HG02642 (cell line): ENCODE results near the gene CPT2.

Source experiments
- ATAC-seq: cut with Tn5 transposase; IDR thresholded peaks from one replicate; pipeline ENCODE4 v1.9.1; 2021; ENCODE audit warnings: mild to moderate bottlenecking; ENCODE audit not compliant: unreplicated experiment, poor library complexity

Gene CPT2

GRCh38 chr1:53257454-53258081, 60.9 kb downstream of the CPT2 start:
- ATAC-seq = no peak

DNA sequence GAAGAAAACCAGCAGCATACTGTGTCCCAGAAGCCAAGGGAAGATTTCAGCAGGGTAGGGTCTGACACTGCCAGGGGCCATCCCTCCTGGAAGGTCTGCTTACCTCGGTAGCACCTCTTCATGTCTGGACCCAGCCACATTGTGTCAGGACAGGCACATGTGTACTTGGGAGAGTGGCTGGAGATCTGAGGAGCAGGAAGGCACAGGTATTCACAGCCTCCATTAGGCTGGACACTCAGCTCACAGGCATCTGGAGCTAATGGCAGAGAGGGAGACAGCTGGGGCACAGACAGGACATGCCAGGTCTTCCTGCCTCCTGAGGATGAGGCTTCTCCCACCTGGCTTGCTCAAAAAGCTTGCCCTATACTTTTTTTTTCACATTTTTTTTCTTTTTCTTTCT, 61.6 kb downstream of the CPT2 start:
- no peak for ATAC-seq

DNA sequence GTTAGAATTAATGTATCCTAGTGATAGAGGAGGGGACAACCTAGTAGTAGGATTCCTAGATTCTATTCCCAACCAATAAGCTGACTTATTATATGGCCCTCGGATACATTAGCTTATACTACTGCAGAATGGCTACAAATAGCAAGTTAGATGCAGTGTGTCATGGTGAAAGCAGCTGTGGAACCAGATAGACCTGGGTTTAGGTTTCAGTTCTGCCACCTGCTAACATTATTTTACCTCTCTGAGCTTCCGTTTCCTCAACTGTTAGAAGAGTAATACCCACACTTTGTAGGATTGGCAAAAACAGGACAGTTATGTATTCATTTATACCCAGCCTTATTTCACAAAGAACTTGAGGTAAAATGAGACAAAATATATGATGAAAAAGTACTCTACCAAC, 63.3 kb downstream of the CPT2 start:
- ATAC-seq = peak; percentile 68

DNA sequence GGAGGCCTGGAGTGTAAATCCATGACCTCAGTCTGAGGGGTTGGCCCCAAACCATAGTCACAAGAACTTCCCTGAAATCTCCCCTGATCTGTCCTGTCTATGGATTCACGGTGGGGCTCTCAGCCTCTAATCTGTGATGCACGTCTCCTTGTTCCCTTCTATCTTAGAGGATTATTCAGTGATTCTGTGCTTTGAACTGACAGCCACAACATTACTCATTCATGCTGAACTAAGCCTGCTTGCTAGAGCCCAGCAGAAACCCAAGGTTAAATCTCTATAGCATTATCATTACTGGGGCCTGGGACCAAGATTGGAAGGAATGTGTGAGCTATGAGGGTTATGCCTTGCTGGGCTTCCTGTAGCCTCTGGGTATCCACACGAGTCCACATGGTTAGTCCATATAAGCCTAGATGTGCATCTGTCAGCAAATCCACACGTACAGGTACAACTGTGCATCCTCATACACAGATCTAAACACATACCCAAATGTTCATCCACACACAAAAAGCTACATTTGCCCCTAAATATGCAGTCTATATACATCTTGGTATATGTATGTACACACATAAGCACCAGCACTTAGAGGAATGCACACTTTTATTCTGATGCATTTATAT, 64.1 kb downstream of the CPT2 start:
- no peak for ATAC-seq

DNA sequence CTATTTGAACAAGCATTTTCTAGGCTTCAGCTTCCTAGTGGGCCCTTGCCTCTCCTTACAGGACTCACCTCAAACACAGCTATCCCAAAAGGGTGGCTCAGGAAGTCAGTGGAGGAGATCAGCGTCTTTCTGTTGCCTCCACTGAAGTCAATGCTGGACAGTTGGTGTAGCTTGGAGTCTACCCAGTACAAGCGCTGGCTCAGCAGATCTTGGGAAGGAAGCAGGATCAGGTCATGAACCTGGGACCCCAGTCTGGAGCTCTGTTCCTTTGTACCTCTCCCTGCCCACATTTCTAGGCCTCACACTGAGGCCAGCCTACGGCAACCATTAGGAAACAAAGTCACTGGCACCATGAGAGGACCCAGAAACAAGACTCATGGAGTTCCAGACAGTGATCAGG, 65.4 kb downstream of the CPT2 start:
- ATAC-seq = no peak
